ENCODE measurements around the gene ANKRD11. TPM values are rescaled to one million over a fixed set of nuclear protein-coding genes. Genes with fewer than 3 reads are reported as not detected.
A peak's percentile ranks its signal among the peaks of the same experiment; 100 is the strongest.

ANKRD11 gene
- total RNA-seq, 1 donor from 2014 or later, result 209 TPM

GRCh38 chr16:89411335-89411850 lies 79.0 kb downstream of the ANKRD11 start:
- DNase-seq (ENCODE audit: extremely low spot score, unreplicated experiment), result no peak

DNA sequence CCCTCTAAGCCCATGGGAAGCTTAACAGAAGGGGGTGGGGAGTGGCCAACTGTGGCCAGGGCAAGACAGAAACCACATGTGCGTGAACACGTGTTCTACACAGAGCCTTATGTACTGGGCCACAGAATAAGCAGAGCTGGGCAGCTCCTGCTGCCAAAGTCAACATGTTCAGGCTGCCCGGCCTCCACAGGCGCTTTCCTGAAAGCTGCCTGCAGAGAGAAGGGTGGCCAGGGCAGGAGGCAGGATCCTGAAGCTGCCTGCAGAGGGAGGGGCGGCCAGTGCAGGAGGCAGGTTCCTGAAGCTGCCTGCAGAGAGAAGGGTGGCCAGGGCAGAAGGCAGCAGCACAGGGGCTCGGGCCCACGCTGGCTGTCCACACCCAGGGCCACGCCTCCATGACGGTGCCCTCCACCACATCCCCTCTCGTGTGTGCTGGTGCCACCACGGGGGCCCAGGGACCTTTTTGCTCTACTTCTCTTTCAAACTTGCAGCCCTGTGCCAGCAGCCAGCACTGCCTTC lies 79.5 kb downstream of the ANKRD11 start:
- Mint-ChIP-seq H3K4me3 (ENCODE audit: unreplicated experiment) (peak overlapping the region; percentile 24), H3K9me3 (ENCODE audit: unreplicated experiment) (no peaks in the 10 kb centered on the region)
- DNase-seq (ENCODE audit: extremely low spot score, unreplicated experiment), result peak; percentile 96

More at GRCh38 chr16:89411335-89411850, 79.0 kb downstream of the ANKRD11 start:
- Mint-ChIP-seq H3K9me3 (ENCODE audit: unreplicated experiment) (no peaks in the 10 kb centered on the region), H3K4me3 (ENCODE audit: unreplicated experiment) (no peak overlapping the region), H3K27ac (ENCODE audit: unreplicated experiment) (peak overlapping the region; percentile 85), H3K36me3 (ENCODE audit: unreplicated experiment) (no peaks in the 10 kb centered on the region), H3K27me3 (ENCODE audit: unreplicated experiment) (no peaks in the 10 kb centered on the region), H3K4me1 (ENCODE audit: unreplicated experiment) (peaks cover 84% of the 10 kb centered on the region)
- TF ChIP-seq, protein P1, sequence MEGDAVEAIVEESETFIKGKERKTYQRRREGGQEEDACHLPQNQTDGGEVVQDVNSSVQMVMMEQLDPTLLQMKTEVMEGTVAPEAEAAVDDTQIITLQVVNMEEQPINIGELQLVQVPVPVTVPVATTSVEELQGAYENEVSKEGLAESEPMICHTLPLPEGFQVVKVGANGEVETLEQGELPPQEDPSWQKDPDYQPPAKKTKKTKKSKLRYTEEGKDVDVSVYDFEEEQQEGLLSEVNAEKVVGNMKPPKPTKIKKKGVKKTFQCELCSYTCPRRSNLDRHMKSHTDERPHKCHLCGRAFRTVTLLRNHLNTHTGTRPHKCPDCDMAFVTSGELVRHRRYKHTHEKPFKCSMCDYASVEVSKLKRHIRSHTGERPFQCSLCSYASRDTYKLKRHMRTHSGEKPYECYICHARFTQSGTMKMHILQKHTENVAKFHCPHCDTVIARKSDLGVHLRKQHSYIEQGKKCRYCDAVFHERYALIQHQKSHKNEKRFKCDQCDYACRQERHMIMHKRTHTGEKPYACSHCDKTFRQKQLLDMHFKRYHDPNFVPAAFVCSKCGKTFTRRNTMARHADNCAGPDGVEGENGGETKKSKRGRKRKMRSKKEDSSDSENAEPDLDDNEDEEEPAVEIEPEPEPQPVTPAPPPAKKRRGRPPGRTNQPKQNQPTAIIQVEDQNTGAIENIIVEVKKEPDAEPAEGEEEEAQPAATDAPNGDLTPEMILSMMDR (IDR thresholded peaks at IDR 0.05), result no peak

GRCh38 chr16:89410322-89410721 lies 80.0 kb downstream of the ANKRD11 start:
- Mint-ChIP-seq H3K9me3 (ENCODE audit: unreplicated experiment) (no peaks in the 10 kb centered on the region), H3K27me3 (ENCODE audit: unreplicated experiment) (no peaks in the 10 kb centered on the region), H3K4me1 (ENCODE audit: unreplicated experiment) (peaks cover 87% of the 10 kb centered on the region), H3K36me3 (ENCODE audit: unreplicated experiment) (no peaks in the 10 kb centered on the region), H3K4me3 (ENCODE audit: unreplicated experiment) (peak overlapping the region; percentile 24), H3K27ac (ENCODE audit: unreplicated experiment) (peak overlapping the region; percentile 85)
- TF ChIP-seq, protein P1 (IDR thresholded peaks at IDR 0.05), result no peak
- DNase-seq (ENCODE audit: extremely low spot score, unreplicated experiment), result no peak

More for the DNA sequence above, 79.5 kb downstream of the ANKRD11 start:
- Mint-ChIP-seq H3K27ac (ENCODE audit: unreplicated experiment) (peak overlapping the region; percentile 85), H3K4me1 (ENCODE audit: unreplicated experiment) (peaks cover 85% of the 10 kb centered on the region), H3K36me3 (ENCODE audit: unreplicated experiment) (no peaks in the 10 kb centered on the region), H3K27me3 (ENCODE audit: unreplicated experiment) (no peaks in the 10 kb centered on the region)
- TF ChIP-seq, protein P1 (IDR thresholded peaks at IDR 0.05), result peak; percentile 46

DNA sequence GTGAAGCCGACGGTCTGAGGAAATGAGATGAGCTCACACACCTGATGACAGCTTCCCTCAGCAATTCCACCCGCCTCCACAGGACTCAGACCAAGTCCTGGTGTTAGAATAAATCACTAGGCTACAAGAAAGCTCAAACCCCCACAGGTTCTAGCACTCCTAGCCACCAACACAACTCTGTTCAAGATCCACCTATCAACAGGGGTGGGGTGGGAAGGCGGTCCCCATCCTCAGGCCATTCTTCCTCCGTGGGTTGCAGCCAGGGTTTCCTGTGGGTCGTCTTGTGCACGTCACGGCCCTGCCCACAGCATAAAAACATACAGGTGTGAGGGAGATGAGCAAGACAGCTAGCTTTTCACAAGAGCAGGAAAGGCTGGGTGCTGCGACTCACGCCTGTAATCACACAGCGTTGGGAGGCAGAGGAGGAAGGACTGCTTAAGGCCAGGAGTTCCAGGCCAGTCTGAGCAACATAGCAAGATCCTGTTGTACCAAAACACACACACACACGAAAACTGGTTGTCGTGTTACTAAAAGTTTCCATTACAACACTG lies 81.1 kb downstream of the ANKRD11 start:
- no peak overlapping the region for H3K4me3 Mint-ChIP-seq (ENCODE audit: unreplicated experiment)
- H3K27me3 Mint-ChIP-seq (ENCODE audit: unreplicated experiment), result no peaks in the 10 kb centered on the region
- H3K36me3 Mint-ChIP-seq (ENCODE audit: unreplicated experiment), result no peaks in the 10 kb centered on the region
- H3K27ac Mint-ChIP-seq (ENCODE audit: unreplicated experiment), result peak overlapping the region; percentile 62
- DNase-seq (ENCODE audit: extremely low spot score, unreplicated experiment), result no peak
- peaks cover 88% of the 10 kb centered on the region for H3K4me1 Mint-ChIP-seq (ENCODE audit: unreplicated experiment)
- TF ChIP-seq, protein P1 (IDR thresholded peaks at IDR 0.05), result no peak
- H3K9me3 Mint-ChIP-seq (ENCODE audit: unreplicated experiment), result no peaks in the 10 kb centered on the region

DNA sequence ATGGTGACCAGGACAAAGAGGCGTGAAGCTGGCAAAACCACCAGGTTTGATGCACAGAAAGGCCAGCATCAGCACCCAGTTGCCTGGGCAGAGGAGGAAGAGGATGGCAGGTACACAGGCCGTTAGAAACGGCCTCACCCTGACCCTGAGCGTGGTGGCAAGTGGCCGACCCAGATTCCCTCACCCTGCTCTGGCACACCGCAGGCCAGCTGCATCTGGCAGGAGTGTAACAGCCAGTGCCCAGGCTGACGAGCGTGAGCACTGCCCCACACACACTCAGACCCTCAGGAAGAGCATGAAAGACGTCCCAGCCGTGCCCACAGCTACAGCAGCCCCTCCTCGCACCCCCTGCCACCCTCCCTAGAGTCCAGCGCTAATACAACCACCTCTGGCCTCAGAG lies 82.0 kb downstream of the ANKRD11 start:
- Mint-ChIP-seq H3K27me3 (ENCODE audit: unreplicated experiment) (no peaks in the 10 kb centered on the region), H3K27ac (ENCODE audit: unreplicated experiment) (no peak overlapping the region)

More for the DNA sequence above, 82.0 kb downstream of the ANKRD11 start:
- no peak overlapping the region for H3K4me3 Mint-ChIP-seq (ENCODE audit: unreplicated experiment)
- no peaks in the 10 kb centered on the region for H3K9me3 Mint-ChIP-seq (ENCODE audit: unreplicated experiment)
- H3K4me1 Mint-ChIP-seq (ENCODE audit: unreplicated experiment), result peaks cover 88% of the 10 kb centered on the region
- H3K36me3 Mint-ChIP-seq (ENCODE audit: unreplicated experiment), result no peaks in the 10 kb centered on the region
- TF ChIP-seq, protein P1 (IDR thresholded peaks at IDR 0.05), result no peak
- DNase-seq (ENCODE audit: extremely low spot score, unreplicated experiment), result no peak

All from osteocyte (in vitro differentiated cells).